HG03469 (cell line): Measurements from ENCODE around the gene GABPB1.

ENCODE experiments used
- ATAC-seq: cut with Tn5 transposase; IDR thresholded peaks from one replicate; pipeline ENCODE4 v1.9.1; 2021; ENCODE audit warnings: mild to moderate bottlenecking, moderate library complexity, moderate number of reproducible peaks; ENCODE audit not compliant: unreplicated experiment

The GABPB1 gene

DNA sequence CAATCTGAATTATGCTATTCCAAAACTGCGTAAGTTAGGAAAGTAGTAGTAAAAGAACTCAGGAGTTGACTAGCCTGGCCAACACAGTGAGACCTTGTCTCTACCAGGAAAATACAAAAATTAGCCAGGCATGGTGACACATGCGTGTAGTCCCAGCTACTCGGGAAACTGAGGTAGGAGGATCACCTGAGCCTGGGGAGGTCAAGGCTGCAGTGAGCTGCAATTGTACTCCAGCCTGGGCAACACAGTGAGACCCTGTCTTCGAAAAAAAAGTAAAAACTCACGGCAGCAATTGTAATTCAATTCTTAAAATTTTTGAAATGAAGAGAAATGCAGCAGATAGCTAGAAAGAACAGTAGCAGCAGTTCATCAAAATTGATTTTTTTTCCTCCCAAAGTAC, 9.7 kb downstream of the GABPB1 start:
- ATAC-seq = no peak

DNA sequence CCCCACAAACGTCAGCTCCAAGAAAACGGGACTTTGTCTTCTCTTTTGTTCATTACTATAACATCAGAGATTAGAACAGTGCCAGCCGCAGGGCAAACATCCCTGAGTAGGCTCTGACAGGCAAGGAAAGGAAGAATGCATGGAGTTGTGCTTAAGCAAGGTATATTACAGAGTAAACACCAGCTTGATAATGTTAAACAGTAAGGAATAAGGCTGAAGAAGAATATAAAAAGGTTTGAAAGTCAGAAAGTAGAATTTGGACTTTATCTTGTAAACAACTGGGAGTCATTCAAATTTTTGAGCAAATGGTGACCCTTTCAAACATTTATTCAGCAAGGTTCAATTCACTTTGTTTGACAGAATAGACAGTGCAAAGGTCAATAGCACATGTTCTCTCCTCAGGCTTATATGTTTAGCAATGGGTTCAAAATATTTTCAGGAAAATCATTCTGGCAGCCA, 11.0 kb downstream of the GABPB1 start:
- no peak for ATAC-seq

DNA sequence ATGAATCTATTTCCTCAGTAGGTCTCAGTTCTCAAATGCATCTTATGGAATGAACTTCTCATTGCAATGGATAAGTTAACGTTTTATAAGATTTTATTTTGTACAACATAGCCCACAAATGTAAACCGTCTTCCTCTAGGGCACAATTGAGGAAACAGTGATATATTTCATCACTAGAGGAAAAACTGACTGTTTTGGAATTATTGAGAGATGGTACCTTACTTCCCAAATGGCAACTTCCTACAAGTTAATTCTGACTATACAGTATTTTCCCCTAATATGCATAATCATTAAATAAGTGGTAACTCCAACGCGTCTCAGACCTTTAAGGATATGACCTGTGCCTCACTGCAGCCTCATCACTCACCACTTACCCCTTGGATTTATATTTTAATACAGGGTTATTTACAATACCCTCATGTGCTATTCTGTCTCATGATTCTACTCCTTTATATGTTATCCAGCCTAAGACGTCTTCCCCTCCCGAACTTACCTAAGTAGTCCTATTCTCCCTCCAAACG, 13.3 kb downstream of the GABPB1 start:
- ATAC-seq = no peak

DNA sequence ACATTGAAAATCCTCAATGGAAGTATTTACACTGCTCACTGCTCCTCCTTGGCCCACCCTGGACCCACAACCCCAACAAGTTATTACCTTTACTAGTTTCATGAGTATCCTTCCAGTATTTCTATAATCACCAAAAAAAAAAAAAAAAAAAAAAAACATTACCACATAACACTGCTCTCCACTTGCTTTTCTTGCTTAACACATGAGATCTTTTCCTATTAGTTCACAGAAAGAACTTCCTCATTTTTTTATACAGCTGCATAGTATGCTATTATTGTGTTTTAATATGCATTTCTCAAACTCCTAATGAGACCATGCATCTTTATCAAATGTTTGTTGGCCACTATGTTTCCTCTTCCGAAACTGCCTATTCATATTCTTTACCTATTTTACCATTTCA, 14.6 kb downstream of the GABPB1 start:
- ATAC-seq = no peak

DNA sequence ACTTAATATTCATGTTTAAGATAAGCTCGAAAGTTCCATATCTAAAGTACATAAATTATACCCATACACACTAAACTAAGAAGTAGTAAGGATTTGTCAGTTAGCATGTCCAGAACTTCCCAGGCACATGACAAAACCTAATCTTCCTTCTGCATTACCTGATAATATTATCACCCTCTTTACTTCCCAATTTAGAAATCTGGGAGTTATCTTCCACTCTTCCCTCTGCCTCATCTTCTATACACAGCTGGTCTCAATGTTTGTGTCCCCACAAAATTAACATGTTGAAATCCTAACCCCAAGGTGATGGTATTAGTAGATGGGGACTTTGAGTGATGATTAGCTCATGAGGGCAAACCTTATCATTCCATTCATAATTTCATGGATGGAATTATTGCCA, 15.3 kb downstream of the GABPB1 start:
- no peak for ATAC-seq

DNA sequence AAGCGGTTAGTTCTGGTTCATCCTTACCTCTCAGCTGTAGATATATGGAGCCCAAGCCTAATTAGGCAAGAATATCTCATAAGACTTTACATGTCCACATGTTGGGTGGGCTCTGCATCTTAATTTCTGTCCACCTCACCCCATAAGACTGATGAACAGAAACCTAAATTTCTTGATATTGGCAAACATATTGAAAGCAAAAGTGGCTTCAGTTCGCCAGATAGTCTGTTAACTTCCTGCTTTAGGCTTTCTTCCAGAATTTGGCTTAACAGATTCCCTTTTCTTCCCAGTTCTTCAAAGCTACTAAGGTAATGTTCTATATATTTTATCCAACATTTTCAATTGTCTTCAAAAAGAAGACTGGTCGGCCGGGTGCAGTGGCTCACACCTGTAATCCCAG, 19.7 kb downstream of the GABPB1 start:
- no peak for ATAC-seq

DNA sequence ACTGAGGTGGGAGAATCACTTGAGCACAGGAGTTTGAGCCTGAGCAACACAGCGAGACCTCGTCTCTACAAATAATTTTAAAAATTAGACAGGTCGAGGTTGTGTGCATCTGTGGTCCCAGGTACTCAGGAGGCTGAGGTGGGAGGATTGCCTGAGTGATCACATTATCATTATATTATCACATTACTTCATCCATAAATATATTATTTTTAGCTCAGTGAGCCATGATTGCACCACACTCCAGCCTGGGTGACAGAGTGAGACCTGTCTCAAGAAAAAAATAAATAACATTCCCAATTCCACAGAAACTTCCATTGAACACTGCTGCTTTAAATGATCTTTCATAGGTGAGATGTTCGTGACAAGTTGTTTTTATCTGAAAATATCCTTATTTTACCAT, 21.8 kb downstream of the GABPB1 start:
- ATAC-seq = no peak

DNA sequence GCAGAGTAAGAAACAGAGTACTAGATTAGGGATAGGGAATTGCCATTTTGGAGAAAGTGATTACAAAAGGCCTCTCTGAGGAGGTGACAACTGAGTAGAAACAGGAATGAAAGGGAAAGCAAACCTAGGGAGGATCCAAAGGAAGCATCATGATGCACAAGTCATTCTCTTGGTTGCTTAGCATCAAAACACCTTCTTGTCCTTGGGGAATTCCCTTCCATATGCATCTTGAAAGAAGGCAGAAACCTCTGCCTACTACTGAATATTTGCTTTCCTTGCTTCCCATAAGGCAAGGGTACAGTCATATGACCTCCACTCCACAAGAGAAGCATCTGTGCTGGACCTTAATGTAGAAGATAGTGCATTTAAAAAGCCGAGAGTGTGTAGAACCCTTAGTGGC, 24.1 kb downstream of the GABPB1 start:
- ATAC-seq = no peak

DNA sequence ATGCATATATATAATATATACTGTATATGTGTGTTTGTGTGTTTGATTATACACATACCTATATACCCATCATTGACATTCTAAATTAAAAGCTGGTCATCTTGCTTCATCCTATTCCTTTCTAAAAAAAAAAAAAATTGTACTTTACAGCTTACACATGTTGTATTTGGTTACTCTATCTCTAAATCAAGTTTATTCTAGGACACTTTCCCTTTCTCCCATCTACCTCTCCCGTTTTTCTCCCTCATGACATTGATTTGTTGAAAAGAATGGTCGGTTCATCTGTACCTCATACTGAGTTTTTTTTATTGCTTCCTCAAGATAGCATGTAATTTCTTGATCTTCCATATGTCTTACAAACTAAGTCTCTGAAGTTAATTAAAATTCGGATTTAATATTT, 26.9 kb downstream of the GABPB1 start:
- ATAC-seq = no peak

DNA sequence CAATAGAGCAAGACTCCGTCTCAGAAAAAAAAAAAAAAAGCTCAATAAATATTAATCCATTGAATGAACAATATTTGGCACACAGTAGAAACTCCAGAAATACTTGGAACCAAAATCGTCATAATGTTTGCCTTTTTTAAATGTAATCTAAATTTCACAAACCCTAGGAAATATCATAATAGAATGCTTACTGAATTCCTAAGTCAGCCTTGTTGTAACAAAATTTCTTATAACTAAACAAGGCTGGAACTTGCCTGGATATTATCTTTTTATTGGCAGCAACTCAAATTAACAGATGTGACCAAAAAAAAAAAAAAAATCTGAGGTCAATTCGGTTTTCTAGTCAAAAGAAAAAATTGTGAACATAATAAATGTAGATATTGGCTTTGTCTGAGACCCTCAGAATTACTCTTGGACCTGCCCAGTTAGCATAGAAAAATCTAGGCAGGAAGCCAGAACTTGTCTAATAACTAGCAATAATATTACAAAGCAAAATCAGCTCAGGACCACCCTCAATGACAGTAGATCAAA, 33.3 kb downstream of the GABPB1 start:
- no peak for ATAC-seq

DNA sequence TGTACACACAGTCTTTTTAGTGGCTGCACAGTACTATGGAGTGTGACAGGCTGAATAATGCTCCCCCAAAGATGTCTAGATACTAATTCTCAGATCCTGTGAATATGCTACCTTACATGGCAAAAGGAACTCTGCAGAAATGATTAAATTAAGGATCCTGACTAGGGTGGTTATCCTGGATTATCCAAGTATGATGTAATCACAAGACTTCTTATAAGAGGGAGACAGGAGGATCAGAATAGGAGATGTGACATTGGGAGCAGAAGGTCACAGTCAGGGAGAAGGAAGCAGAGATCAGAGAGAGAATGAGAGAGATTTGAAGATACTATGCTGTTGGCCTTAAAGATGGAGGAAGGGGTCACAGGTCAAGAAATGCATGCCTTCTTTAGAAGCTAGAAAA, 34.5 kb downstream of the GABPB1 start:
- ATAC-seq = no peak

DNA sequence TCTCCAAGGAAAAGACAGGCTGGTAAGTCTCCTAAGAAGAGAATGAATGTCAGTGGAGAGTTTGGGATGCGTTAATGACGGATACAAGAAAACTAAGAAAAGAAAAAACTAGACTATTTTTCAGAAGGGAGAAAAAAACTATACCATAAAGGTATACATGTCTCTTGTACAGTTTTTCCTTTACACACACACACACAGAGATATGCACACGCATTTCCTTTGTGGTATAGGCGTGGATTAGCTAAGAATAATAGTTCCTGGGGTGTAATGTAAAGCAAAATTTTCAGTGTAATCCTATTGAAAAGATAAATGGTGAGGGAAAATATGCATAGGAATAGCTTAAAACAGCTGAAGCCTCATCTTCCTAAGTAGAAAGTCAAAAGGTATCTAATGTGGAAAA, 36.3 kb downstream of the GABPB1 start:
- ATAC-seq = no peak

DNA sequence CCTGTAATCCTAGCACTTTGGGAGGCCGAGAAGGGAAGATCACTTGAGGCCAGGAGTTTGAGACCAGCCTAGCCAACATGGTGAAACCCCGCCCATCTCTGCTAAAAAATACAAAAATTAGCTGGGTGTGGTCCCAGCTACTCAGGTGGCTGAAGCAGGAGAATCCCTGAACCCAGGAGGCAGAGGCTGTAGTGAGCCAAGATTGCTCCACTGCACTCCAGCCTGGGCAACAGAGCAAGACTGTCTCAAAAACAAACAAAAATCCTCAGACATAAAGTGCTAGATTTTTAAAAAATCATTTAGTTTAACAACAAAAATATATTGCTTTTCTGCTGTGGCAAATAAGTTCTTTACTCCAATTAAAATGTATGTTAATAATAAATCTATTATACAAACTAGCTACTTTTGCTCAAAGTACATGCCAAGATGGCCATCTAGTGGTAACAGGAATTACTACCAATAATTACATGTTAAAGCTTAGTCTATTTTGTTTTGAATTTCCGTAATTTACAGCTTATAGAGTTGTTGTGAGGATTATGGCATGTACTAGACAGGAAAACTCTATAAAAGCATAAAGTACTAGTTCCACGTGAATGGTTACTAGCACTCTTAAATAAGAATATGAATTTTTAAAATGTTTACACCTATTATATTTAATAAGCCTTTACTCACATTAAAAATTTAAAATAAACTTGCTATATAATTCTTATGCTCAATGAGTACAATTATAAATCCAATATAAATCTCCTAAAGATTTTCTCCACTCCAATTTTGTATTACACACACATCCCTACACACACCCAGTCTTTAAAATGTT, 39.0 kb downstream of the GABPB1 start:
- no peak for ATAC-seq

DNA sequence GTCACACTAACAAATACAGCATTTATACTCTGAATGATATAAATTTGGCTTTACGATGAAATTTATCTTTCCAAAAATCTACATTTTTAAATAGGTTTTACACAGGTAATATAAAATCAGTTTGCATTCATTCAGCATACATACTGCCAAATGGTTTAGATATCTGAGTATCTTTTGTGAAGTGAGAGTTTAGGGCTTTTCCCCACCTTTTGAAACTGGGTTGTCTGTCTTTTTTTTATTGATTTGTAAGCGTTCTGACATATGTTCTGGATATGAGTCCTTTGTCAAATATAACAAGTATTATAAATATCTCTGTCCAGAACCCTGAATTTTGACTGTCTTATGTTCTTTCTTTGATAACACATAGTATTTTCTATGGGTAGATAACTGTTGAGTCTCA, 42.4 kb downstream of the GABPB1 start:
- ATAC-seq = no peak

DNA sequence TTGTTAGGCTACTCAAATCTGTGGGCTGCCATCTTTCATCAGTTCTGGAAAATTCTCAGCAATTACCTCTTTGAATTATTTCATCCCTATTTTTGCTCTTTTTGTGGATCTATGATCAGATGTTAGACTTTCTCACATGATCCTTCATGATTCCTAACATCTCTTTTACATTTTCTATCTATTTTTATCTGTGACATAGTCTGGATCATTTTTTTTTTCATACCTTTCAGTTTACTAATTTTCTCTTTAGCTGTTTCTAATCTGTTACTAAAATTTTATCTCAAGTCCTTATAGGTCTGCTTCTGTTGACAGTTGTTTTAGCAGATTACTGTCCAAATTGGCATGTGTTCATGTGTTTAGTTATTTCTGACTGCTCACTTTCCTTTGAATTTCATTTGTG, 47.2 kb downstream of the GABPB1 start:
- ATAC-seq = no peak

DNA sequence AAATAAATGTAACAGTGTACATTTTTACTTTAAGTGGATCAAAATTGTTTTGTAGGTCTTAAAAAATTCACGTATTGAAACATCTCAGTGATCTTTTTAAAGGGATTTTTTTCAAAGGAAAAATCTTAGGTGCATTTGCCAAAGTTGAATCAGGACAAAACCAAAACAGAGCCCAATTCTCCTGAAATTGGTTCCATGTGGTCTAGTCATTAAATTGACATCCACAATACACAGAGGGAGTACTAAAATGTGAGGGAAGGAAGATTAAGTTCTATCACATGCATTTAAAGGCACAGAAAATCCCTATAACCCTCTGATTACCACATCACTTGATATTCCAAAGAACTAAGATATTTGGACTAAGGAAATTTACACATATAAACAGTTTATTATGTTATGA, 50.2 kb downstream of the GABPB1 start:
- ATAC-seq = no peak

DNA sequence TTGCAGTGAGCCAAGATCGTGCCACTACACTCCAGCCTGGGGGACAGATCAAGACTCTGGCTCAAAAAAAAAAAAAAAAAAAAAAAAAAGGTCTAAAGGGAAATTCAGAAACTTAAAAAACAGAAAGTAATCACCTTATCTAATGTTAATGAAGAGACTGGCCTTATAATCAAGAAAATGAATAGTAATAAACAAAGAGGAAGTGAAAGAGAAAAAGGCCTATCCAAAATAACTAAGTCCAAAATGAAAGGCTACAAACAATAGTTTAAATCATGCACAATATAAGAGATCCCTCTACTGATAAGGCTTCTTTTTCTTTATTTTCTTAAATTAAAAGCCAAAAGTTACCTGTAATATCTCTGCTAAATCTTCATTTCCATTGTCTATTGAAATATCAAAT, 52.4 kb downstream of the GABPB1 start:
- ATAC-seq = no peak

DNA sequence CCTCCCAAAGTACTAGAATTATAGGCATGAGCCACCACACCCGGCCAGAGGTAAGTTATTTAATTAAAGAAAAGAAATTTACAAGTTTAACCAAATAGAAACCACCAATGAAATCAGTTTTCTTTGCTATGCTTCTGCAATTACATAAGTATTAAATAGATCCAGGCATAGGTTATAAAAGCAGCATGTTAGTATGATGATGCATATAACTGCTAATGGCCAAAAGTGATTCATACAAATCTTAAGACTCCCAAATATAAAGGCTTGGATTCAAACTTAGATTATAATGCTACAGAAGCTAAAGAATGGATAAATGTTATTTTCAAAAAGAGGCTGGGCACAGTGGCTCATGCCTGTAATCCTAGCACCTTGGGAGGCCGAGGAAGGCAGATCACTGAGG, 56.7 kb downstream of the GABPB1 start:
- ATAC-seq = no peak

DNA sequence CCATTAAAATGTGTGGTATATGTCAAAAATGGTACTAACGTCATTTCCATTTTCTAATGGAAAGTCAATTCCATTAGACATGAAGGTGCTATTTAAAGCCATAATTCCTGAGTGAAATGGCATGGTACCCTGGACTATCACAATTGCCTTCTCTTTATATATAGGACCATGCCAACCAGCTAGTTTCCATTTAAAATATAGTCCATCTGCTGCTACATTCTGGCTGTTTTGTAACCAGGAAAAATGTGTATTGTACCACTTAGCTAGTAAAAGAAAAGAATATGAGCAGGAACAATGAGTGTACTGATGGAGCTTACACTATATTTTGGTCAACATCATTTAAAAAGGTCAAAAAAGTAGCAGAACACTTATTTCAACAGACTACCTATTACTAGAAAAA, 59.0 kb downstream of the GABPB1 start:
- ATAC-seq = no peak

DNA sequence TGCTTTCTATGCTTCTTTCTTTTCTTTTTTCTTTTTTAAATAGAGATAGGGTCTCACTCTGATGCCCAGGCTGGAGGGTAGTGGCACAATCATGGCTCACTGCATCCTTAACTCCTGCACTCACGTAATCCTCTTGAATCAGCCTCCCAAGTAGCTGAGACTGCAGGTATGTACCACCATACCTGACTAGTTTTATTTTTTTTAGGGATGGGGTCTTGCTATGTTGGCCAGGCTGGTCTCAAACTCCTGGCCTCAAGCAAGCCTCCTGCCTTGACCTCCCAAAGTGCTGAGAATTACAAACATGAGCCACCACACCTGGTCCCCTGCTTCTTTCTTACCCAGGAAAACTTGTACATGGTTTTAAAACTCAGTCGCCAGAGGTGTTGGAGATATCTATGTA, 65.2 kb downstream of the GABPB1 start:
- ATAC-seq = no peak

DNA sequence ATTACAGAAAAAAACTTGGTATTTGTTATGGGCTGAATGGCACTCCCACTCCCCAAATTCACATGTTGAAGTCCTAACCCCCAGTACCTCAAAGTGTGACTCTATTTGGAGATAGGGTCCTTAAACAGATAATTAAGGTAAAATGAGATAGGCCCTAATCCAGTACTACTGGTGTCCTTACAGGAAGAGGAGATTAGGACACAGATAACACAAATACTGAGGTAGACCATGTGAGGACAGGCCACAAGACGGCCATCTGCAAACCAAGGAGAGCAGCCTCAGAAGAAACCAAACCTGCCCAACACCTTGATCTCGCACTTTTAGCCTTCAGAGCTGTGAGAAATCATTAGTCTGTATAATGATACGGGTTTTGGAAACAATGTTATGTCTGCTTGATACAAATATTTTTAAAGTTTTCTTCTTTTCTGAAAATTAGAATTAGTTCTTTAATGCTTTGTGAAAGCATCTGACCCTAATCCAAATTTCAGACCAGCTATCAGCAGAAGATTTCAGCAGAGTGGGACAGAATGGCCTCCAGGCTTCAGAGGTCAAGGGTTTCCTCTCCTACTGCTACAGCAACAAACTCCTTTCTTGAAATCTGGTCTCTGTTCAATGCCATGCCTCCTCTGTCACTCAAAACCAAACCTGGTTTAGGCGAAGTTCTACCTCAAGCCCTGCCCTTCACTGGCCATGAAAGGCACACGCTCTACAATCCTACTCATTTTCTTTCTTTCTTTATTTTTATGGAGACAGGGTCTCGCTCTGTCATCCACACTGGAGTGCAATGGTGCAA, 67.5 kb downstream of the GABPB1 start:
- ATAC-seq = no peak

DNA sequence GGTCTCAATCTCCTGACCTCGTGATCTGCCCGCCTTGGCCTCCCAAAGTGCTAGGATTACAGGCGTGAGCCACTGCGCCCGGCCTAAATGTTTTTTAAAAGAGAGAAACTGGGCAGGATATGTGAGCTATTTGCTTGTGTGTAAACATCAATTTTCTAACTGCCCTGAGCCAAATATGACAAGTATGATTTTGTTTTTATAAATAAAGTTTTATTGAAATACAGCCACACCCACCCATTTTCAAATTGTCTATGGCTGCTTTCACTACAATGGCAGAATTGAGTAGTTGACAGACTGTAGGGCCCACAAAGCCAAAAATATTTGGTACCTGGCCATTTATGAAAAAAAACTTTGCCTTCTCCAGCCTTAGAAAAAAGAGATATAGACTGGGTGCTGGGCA, 73.6 kb downstream of the GABPB1 start:
- no peak for ATAC-seq
